ENCODE results near the gene ELFN2. TPM values are rescaled to one million over a fixed set of nuclear protein-coding genes. Genes with fewer than 3 reads are reported as not detected.

ELFN2 gene
- total RNA-seq, 1 donor = under 0.01 TPM

- no peak for DNase-seq (ENCODE audit: low read depth in 2 of 3, low spot score in 2 of 3)
Observed at GRCh38 chr22:37365950-37366349, 61.3 kb downstream of the ELFN2 start.

GRCh38 chr22:37363261-37363992 lies 63.9 kb downstream of the ELFN2 start:
- no peak for DNase-seq (ENCODE audit: low read depth in 2 of 3, low spot score in 2 of 3)

- no peak for DNase-seq (ENCODE audit: low read depth in 2 of 3, low spot score in 2 of 3)
Observed at GRCh38 chr22:37362621-37363020, 64.7 kb downstream of the ELFN2 start.

- DNase-seq (ENCODE audit: low read depth in 2 of 3, low spot score in 2 of 3) = no peak
Observed at GRCh38 chr22:37358917-37359316, 68.4 kb downstream of the ELFN2 start.

GRCh38 chr22:37358386-37358785 lies 68.9 kb downstream of the ELFN2 start:
- no peak for DNase-seq (ENCODE audit: low read depth in 2 of 3, low spot score in 2 of 3)

- DNase-seq (ENCODE audit: low read depth in 2 of 3, low spot score in 2 of 3) = no peak
Observed at GRCh38 chr22:37357446-37358075, 69.7 kb downstream of the ELFN2 start.

GRCh38 chr22:37356922-37357321 lies 70.4 kb downstream of the ELFN2 start:
- DNase-seq (ENCODE audit: low read depth in 2 of 3, low spot score in 2 of 3) = no peak

GRCh38 chr22:37355174-37355573 lies 72.1 kb downstream of the ELFN2 start:
- no peak for DNase-seq (ENCODE audit: low read depth in 2 of 3, low spot score in 2 of 3)

GRCh38 chr22:37354670-37355069 lies 72.6 kb downstream of the ELFN2 start:
- no peak for DNase-seq (ENCODE audit: low read depth in 2 of 3, low spot score in 2 of 3)

GRCh38 chr22:37354261-37354660 lies 73.0 kb downstream of the ELFN2 start:
- no peak for DNase-seq (ENCODE audit: low read depth in 2 of 3, low spot score in 2 of 3)

- no peak for DNase-seq (ENCODE audit: low read depth in 2 of 3, low spot score in 2 of 3)
Observed at GRCh38 chr22:37353839-37354238, 73.4 kb downstream of the ELFN2 start.

- no peak for DNase-seq (ENCODE audit: low read depth in 2 of 3, low spot score in 2 of 3)
Observed at GRCh38 chr22:37352481-37352880, 74.8 kb downstream of the ELFN2 start.

- DNase-seq (ENCODE audit: low read depth in 2 of 3, low spot score in 2 of 3) = no peak
Observed at GRCh38 chr22:37351232-37351631, 76.0 kb downstream of the ELFN2 start.

GRCh38 chr22:37349043-37349814 lies 78.0 kb downstream of the ELFN2 start:
- no peak for DNase-seq (ENCODE audit: low read depth in 2 of 3, low spot score in 2 of 3)

GRCh38 chr22:37346505-37346895 lies 80.8 kb downstream of the ELFN2 start:
- DNase-seq (ENCODE audit: low read depth in 2 of 3, low spot score in 2 of 3) = no peak

- DNase-seq (ENCODE audit: low read depth in 2 of 3, low spot score in 2 of 3) = no peak
Observed at GRCh38 chr22:37345863-37346504, 81.3 kb downstream of the ELFN2 start.

GRCh38 chr22:37344735-37345449 lies 82.4 kb downstream of the ELFN2 start:
- DNase-seq (ENCODE audit: low read depth in 2 of 3, low spot score in 2 of 3) = no peak

GRCh38 chr22:37343863-37344734 lies 83.2 kb downstream of the ELFN2 start:
- no peak for DNase-seq (ENCODE audit: low read depth in 2 of 3, low spot score in 2 of 3)

- no peak for DNase-seq (ENCODE audit: low read depth in 2 of 3, low spot score in 2 of 3)
Observed at GRCh38 chr22:37343348-37343747, 83.9 kb downstream of the ELFN2 start.

GRCh38 chr22:37342065-37342464 lies 85.2 kb downstream of the ELFN2 start:
- no peak for DNase-seq (ENCODE audit: low read depth in 2 of 3, low spot score in 2 of 3)
